ENCODE data around the gene SMC5.

GRCh38 chr9:70285981-70286598 lies 27.3 kb downstream of the SMC5 start:
- TF ChIP-seq POLR2A (IDR thresholded peaks at IDR 0.05), result no peak
- TF ChIP-seq, protein P1, sequence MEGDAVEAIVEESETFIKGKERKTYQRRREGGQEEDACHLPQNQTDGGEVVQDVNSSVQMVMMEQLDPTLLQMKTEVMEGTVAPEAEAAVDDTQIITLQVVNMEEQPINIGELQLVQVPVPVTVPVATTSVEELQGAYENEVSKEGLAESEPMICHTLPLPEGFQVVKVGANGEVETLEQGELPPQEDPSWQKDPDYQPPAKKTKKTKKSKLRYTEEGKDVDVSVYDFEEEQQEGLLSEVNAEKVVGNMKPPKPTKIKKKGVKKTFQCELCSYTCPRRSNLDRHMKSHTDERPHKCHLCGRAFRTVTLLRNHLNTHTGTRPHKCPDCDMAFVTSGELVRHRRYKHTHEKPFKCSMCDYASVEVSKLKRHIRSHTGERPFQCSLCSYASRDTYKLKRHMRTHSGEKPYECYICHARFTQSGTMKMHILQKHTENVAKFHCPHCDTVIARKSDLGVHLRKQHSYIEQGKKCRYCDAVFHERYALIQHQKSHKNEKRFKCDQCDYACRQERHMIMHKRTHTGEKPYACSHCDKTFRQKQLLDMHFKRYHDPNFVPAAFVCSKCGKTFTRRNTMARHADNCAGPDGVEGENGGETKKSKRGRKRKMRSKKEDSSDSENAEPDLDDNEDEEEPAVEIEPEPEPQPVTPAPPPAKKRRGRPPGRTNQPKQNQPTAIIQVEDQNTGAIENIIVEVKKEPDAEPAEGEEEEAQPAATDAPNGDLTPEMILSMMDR (IDR thresholded peaks at IDR 0.05 in 4 of 5, conservative IDR thresholded peaks at IDR 0.05 in 1 of 5), result no peak

All from gastrocnemius medialis (tissue), 4 donors.